Aorta (tissue), 5 donors: Measurements from ENCODE around the gene CABCOCO1. TPM values are rescaled to one million over a fixed set of nuclear protein-coding genes. Genes with fewer than 3 reads are reported as not detected.

Experiments used
- ATAC-seq: fragments of 200-7000 bp; cut with Tn5 transposase; one replicate; pipeline ENCODE4 v1.9.1; 2022; ENCODE audit warnings: moderate library complexity; ENCODE audit not compliant: low FRiP score
- DNase-seq, 2 donors: peaks; one replicate each; pipeline ENCODE4 v3.0.0-alpha.2; 2020
- H3K27ac ChIP-seq, 2 donors: one replicate each; pipeline ENCODE4 v1.5.1; 2013; ENCODE audit warnings: low read length in 2 of 2, mild to moderate bottlenecking in 2 of 2, moderate library complexity in 2 of 2, control low read depth in 1 of 2, inconsistent platforms in 1 of 2, low read depth in 1 of 2
- H3K27me3 ChIP-seq, 2 donors: one replicate each; pipeline ENCODE4 v1.6.1; 2013; ENCODE audit warnings: control low read depth in 1 of 2, low read length in 1 of 2, mild to moderate bottlenecking in 1 of 2, moderate library complexity in 1 of 2; ENCODE audit not compliant: insufficient read depth in 2 of 2, control insufficient read depth in 1 of 2
- H3K36me3 ChIP-seq, 2 donors: one replicate each; pipeline ENCODE4 v1.6.1; 2013; ENCODE audit warnings: control low read depth in 1 of 2, low read length in 1 of 2, mild to moderate bottlenecking in 1 of 2; ENCODE audit not compliant: insufficient read depth in 2 of 2, control insufficient read depth in 1 of 2
- H3K4me1 ChIP-seq, 2 donors: one replicate each; pipeline ENCODE4 v1.6.1; 2013; ENCODE audit warnings: low read length in 2 of 2, control low read depth in 1 of 2, mild to moderate bottlenecking in 1 of 2, moderate library complexity in 1 of 2; ENCODE audit not compliant: insufficient read depth in 2 of 2, control insufficient read depth in 1 of 2
- H3K4me3 ChIP-seq, 2 donors: one replicate each; pipeline ENCODE4 v1.5.1; 2013; ENCODE audit warnings: low read length in 2 of 2, control low read depth in 1 of 2, mild to moderate bottlenecking in 1 of 2
- H3K9me3 ChIP-seq: one replicate; pipeline ENCODE4 v1.6.1; 2013; ENCODE audit warnings: mild to moderate bottlenecking, low read length; ENCODE audit not compliant: control insufficient read depth
- WGBS, 2 donors: extraction: QIAGEN DNeasy Blood & Tissue Kit; methylation state at CpG; one replicate each; pipeline ENCODE4 v1.1.7; 2013; 5-methylcytosine and 5-hydroxymethylcytosine counted together
- intact Hi-C, 2 donors: fragments of 100-400 bp; cut with DNase I; formaldehyde crosslinking; loops; one replicate each; pipeline versions ENCODE4 v1.14.2 to v1.15.0; 2022
- polyA plus RNA-seq, 2 donors: library from polyadenylated mRNA; stranded (reverse); fragments of 200-250 nt; gene quantifications; one replicate each; pipeline ENCODE4 v1.2.3, GENCODE V29; 2013
- total RNA-seq, 2 donors: library from RNA; stranded (reverse); fragmentation: NEBNext Ultra II Directional; extraction: Animal tissue kit (Norgen Biotek cat#: 25700); gene quantifications; one replicate each; pipeline ENCODE4 v1.2.1, GENCODE V29; 2021
- donor health status: healthy with polysubstance abuse.
- donor health status: Bipolar disorder and iron deficiency.
- donor health status: DM: no; HTN: no; CAD: no.
- donor health status: DM: no; HTN: no; CAD: no.
- donor health status: DM: yes; HTN: yes; CAD: no.

CABCOCO1 gene
- total and polyA plus RNA-seq, 4 donors, result 0.26 to 11.1 (median 2.4) TPM; not detected in 1

- Histone ChIP-seq H3K4me1 (no peaks in the 10 kb centered on the region), H3K9me3 (no peaks in the 10 kb centered on the region), H3K27me3 (no peaks in the 10 kb centered on the region), H3K4me3 (no peak overlapping the region), H3K27ac (no peak overlapping the region), H3K36me3 (no peaks in the 10 kb centered on the region)
- DNase-seq (no peak), ATAC-seq (no peak)
- intact Hi-C loops, result no loop called here
Measured at GRCh38 chr10:61635932-61636331, 26.8 kb upstream of the CABCOCO1 start.

DNA sequence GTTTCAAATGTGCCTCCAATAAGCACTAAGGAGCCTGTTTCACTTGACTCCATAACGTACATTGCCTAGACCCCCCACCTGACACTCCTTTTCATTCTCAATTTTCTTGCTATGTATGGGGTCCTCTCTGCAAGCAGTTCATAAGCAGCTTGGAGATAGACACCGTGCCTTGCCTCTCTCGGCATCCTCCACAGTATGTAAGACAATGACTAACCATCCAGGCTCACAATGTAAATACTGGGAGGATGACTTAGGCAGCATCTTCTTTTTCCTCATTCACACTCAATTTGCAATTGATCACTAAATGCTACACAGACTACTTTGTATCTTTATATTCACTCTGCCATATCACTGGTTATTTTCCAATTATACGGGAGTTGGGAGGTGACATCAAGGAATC, 22.8 kb upstream of the CABCOCO1 start:
- no peak for ATAC-seq
- intact Hi-C loops, result no loop called here
- WGBS, 2 donors, result 97 to 98% methylated on average over 4 of the region's 4 CpGs

GRCh38 chr10:61640856-61641255, 21.9 kb upstream of the CABCOCO1 start:
- no peak overlapping the region for H3K27ac ChIP-seq
- ATAC-seq (no peak), DNase-seq (no peak)
- H3K27me3 ChIP-seq, result no peaks in the 10 kb centered on the region
- no peaks in the 10 kb centered on the region for H3K36me3 ChIP-seq
- 80 to 87% methylated on average over 3 of the region's 3 CpGs for WGBS, 2 donors
- no peaks in the 10 kb centered on the region for H3K9me3 ChIP-seq
- H3K4me1 ChIP-seq, result no peaks in the 10 kb centered on the region
- no peak overlapping the region for H3K4me3 ChIP-seq
- intact Hi-C loops, result no loop called here

More for the DNA sequence above, 22.8 kb upstream of the CABCOCO1 start:
- no peak for DNase-seq
- H3K4me3 ChIP-seq, result no peak overlapping the region
- H3K27ac ChIP-seq, result no peak overlapping the region
- no peaks in the 10 kb centered on the region for H3K27me3 ChIP-seq
- no peaks in the 10 kb centered on the region for H3K4me1 ChIP-seq
- H3K9me3 ChIP-seq, result no peaks in the 10 kb centered on the region
- no peaks in the 10 kb centered on the region for H3K36me3 ChIP-seq

- Histone ChIP-seq H3K4me3 (no peak overlapping the region), H3K27me3 (no peaks in the 10 kb centered on the region), H3K36me3 (no peaks in the 10 kb centered on the region), H3K9me3 (no peaks in the 10 kb centered on the region), H3K4me1 (no peaks in the 10 kb centered on the region), H3K27ac (no peak overlapping the region)
- intact Hi-C loops, result no loop called here
- 37 to 47% methylated on average over 2 of the region's 2 CpGs for WGBS, 2 donors
- no peak for ATAC-seq
- DNase-seq, result no peak
Measured at GRCh38 chr10:61642150-61642571, 20.6 kb upstream of the CABCOCO1 start.

- no peak overlapping the region for H3K27ac ChIP-seq
- H3K4me3 ChIP-seq, result no peak overlapping the region
- H3K27me3 ChIP-seq, result no peaks in the 10 kb centered on the region
- no peaks in the 10 kb centered on the region for H3K36me3 ChIP-seq
- intact Hi-C loops, result no loop called here
- no peaks in the 10 kb centered on the region for H3K9me3 ChIP-seq
- peak; percentile 36 for ATAC-seq
- H3K4me1 ChIP-seq, result no peaks in the 10 kb centered on the region
- 7 to 12% methylated on average over 4 of the region's 4 CpGs for WGBS, 2 donors
- DNase-seq, result no peak
Measured at GRCh38 chr10:61642676-61643075, 20.1 kb upstream of the CABCOCO1 start.

DNA sequence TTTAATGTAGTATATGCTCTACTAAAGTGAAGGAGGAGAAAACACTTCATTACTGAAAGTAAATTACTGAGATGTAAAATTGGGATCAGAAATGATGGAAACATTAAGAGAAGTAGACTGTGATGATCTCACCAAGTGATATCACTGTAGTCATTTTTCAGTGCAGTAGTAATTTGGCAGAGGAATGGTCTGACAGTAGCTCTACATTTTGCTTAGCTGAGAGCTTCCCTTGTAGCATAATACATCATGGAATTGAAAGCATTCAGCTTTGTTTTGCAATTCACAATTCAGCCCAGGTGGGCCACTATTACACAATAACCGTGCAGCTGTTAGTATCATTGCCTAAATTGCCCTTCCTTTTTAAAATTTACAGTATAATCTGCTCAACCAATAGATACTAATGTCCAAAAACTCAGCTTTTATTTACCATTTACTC, 19.4 kb upstream of the CABCOCO1 start:
- WGBS, 2 donors, result 91 to 100% methylated on average over 1 of the region's 1 CpG
- ATAC-seq (no peak), DNase-seq (no peak)
- no peaks in the 10 kb centered on the region for H3K4me1 ChIP-seq
- no peaks in the 10 kb centered on the region for H3K36me3 ChIP-seq
- no peak overlapping the region for H3K27ac ChIP-seq
- intact Hi-C loops, result no loop called here
- no peaks in the 10 kb centered on the region for H3K27me3 ChIP-seq
- no peaks in the 10 kb centered on the region for H3K9me3 ChIP-seq
- no peak overlapping the region for H3K4me3 ChIP-seq

DNA sequence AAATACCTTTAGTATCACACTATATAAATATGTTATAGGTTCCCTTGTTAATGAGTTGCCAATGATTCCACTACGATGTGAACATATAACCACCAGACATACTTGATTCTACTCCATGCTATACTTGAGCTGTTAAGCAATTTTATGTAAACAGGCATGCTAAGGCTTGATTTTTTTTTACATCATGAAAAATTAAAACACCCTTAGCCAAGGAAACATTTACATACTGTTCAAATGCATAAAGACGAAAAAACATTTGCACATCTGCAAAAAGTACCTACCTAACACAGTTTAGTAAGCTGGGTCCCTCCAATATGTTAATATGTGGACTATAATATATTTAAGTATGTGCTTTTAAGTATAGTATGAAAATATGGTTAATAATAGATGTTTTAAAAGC, 9.0 kb upstream of the CABCOCO1 start:
- Histone ChIP-seq H3K4me1 (no peaks in the 10 kb centered on the region), H3K4me3 (no peak overlapping the region), H3K9me3 (no peaks in the 10 kb centered on the region), H3K36me3 (no peaks in the 10 kb centered on the region), H3K27ac (no peak overlapping the region), H3K27me3 (no peaks in the 10 kb centered on the region)
- intact Hi-C loops, result no loop called here
- WGBS, 2 donors, result 91 to 93% methylated on average over 2 of the region's 2 CpGs
- DNase-seq (no peak), ATAC-seq (no peak)

- intact Hi-C loops, result no loop called here
- Histone ChIP-seq H3K36me3 (no peaks in the 10 kb centered on the region), H3K4me3 (no peak overlapping the region), H3K27me3 (no peaks in the 10 kb centered on the region), H3K9me3 (no peaks in the 10 kb centered on the region), H3K4me1 (no peaks in the 10 kb centered on the region), H3K27ac (no peak overlapping the region)
- ATAC-seq, result no peak
- DNase-seq, result no peak
Measured at GRCh38 chr10:61655335-61655851, 7.3 kb upstream of the CABCOCO1 start.

- Histone ChIP-seq H3K4me1 (no peaks in the 10 kb centered on the region), H3K27ac (no peak overlapping the region), H3K4me3 (no peak overlapping the region), H3K9me3 (no peaks in the 10 kb centered on the region), H3K27me3 (no peaks in the 10 kb centered on the region), H3K36me3 (no peaks in the 10 kb centered on the region)
- no peak for ATAC-seq
- DNase-seq, result no peak
- WGBS, 2 donors, result 65 to 88% methylated on average over 3 of the region's 3 CpGs
- intact Hi-C loops, result no loop called here
Measured at GRCh38 chr10:61663466-61663865, 737 bp downstream of the CABCOCO1 start.
